Ovary (tissue), 9 donors: ENCODE results near the gene SLC44A1. TPM values are rescaled to one million over a fixed set of nuclear protein-coding genes. Genes with fewer than 3 reads are reported as not detected.

Source experiments
- DNase-seq, 5 donors: peaks; one replicate each; pipeline ENCODE4 v3.0.0-alpha.2; 2019 to 2020
- H3K27ac ChIP-seq, 2 donors: fragments of 200-600 bp; one replicate each; pipeline versions ENCODE4 v1.5.1 to v1.8.0; 2019 to 2022
- H3K27me3 ChIP-seq: fragments of 200-600 bp; one replicate; pipeline ENCODE4 v1.8.0; 2022
- H3K36me3 ChIP-seq: fragments of 200-600 bp; sonication (generic); one replicate; pipeline ENCODE4 v1.5.1; 2019
- H3K4me1 ChIP-seq: one replicate; pipeline ENCODE4 v1.8.1; 2013; ENCODE audit warnings: mild to moderate bottlenecking, moderate library complexity; ENCODE audit not compliant: insufficient read depth
- H3K4me3 ChIP-seq: fragments of 200-600 bp; sonication (generic); one replicate; pipeline ENCODE4 v1.5.1; 2017
- H3K9me3 ChIP-seq, 2 donors: fragments of 200-600 bp in 1 of 2; sonication (generic) in 1 of 2; one replicate each; pipeline versions ENCODE4 v1.5.1 to v1.8.1; 2013 to 2019; ENCODE audit warnings: mild to moderate bottlenecking in 1 of 2, moderate library complexity in 1 of 2
- CTCF ChIP-seq, 3 donors: fragments of 450-650 bp in 2 of 3; fragments of 200-600 bp in 1 of 3; IDR thresholded peaks; one replicate each; pipeline versions ENCODE4 v1.5.1 to v1.8.0; 2016 to 2022; ENCODE audit warnings: antibody characterized with exemption in 3 of 3, mild to moderate bottlenecking in 1 of 3
- EP300 ChIP-seq: sonication (generic); formaldehyde crosslinking; IDR thresholded peaks from one replicate; pipeline ENCODE4 v1.6.1; 2017; ENCODE audit warnings: antibody characterized with exemption
- POLR2A ChIP-seq: fragments of 450-650 bp; IDR thresholded peaks from one replicate; pipeline ENCODE4 v1.6.1; 2017; ENCODE audit warnings: antibody characterized with exemption, mild to moderate bottlenecking, moderate library complexity
- WGBS, 3 donors: extraction: QIAGEN DNeasy Blood & Tissue Kit in 1 of 3; methylation state at CpG; one replicate each; pipeline versions ENCODE4 v1.1.5 to v1.1.7; 2013 to 2017; 5-methylcytosine and 5-hydroxymethylcytosine counted together
- intact Hi-C, 4 donors: fragments of 100-400 bp; cut with DNase I; formaldehyde crosslinking; loops; one replicate each; pipeline versions ENCODE4 v1.11.0 to v1.15.1; 2022 to 2023
- polyA plus RNA-seq, 2 donors: library from polyadenylated mRNA; stranded (reverse); fragments of 200-250 nt in 1 of 2; fragments of 350-450 nt in 1 of 2; fragmentation: Illumina TruSeq in 1 of 2; extraction: RNeasy Lipid Tissue Mini Kit (QIAGEN cat#74804) in 1 of 2; gene quantifications; one replicate each; pipeline ENCODE4 v1.2.3, GENCODE V29; 2013 to 2014
- total RNA-seq, 7 donors: library from RNA; depleted of rRNA in 2 of 7; stranded (reverse); fragments of >200 nt in 2 of 7; fragmentation: NEBNext Ultra II Directional in 3 of 7; extraction: Animal tissue kit (Norgen Biotek cat#: 25700) in 3 of 7; gene quantifications; one replicate each; pipeline versions ENCODE4 v1.1.0 to v1.2.4, GENCODE V29; 2016 to 2023
- donor health status: DM: no; HTN: no; CAD: no; lungs with moderate emphysema.
- donor health status: DM: no; HTN: no; CAD: no.
- donor health status: Bipolar disorder and iron deficiency.
- donor health status: DM: yes; HTN: yes; CAD: no.
- donor health status: DM: no; HTN: no; CAD: no.
- donor health status: DM: yes; HTN: yes; CAD: no.

The SLC44A1 gene
- total and polyA plus RNA-seq, 9 donors = 8.8 to 34.7 (median 28.5) TPM

GRCh38 chr9:105399117-105399516 is 154.7 kb downstream of the SLC44A1 start:
- no peaks in the 10 kb centered on the region for H3K36me3 ChIP-seq
- no peaks in the 10 kb centered on the region for H3K9me3 ChIP-seq
- TF ChIP-seq CTCF (IDR thresholded peaks at IDR 0.05) = no peak
- no peak for TF ChIP-seq POLR2A
- no peak for TF ChIP-seq EP300
- no peak for DNase-seq
- H3K27ac ChIP-seq = no peak overlapping the region
- intact Hi-C loops = no loop called here
- 74 to 83% (median 80%) methylated on average over 2 of the region's 2 CpGs for WGBS, 3 donors
- H3K4me1 ChIP-seq = no peaks in the 10 kb centered on the region
- H3K27me3 ChIP-seq = no peaks in the 10 kb centered on the region
- H3K4me3 ChIP-seq = no peak overlapping the region

- WGBS, 3 donors = 30 to 34% (median 34%) methylated on average over 3 of the region's 3 CpGs
- intact Hi-C loops = loop anchor here in 1 of 4 donors (10.0 kb wide), 1 partner anchor 607 kb away; no protein-coding TSS in a partner anchor
- H3K27me3 ChIP-seq = no peaks in the 10 kb centered on the region
- H3K4me3 ChIP-seq = no peak overlapping the region
- no peaks in the 10 kb centered on the region for H3K9me3 ChIP-seq
- no peak overlapping the region for H3K27ac ChIP-seq
- DNase-seq = no peak
- no peak for TF ChIP-seq EP300
- no peak for TF ChIP-seq POLR2A
- no peak for TF ChIP-seq CTCF (IDR thresholded peaks at IDR 0.05)
- H3K4me1 ChIP-seq = no peaks in the 10 kb centered on the region
- no peaks in the 10 kb centered on the region for H3K36me3 ChIP-seq
Observed at GRCh38 chr9:105401651-105402050, 157.2 kb downstream of the SLC44A1 start.

GRCh38 chr9:105403552-105404248 is 159.2 kb downstream of the SLC44A1 start:
- intact Hi-C loops = loop anchor here in 1 of 4 donors (10.0 kb wide), 1 partner anchor 609 kb away; no protein-coding TSS in a partner anchor
- Histone ChIP-seq H3K9me3 (no peaks in the 10 kb centered on the region), H3K4me1 (no peaks in the 10 kb centered on the region), H3K27me3 (no peaks in the 10 kb centered on the region), H3K27ac (no peak overlapping the region), H3K36me3 (no peaks in the 10 kb centered on the region), H3K4me3 (no peak overlapping the region)
- WGBS, 3 donors = 84 to 90% (median 88%) methylated on average over 6 of the region's 6 CpGs
- no peak for TF ChIP-seq CTCF (IDR thresholded peaks at IDR 0.05)
- no peak for TF ChIP-seq EP300
- no peak for TF ChIP-seq POLR2A
- DNase-seq = no peak

GRCh38 chr9:105405514-105406131 is 161.2 kb downstream of the SLC44A1 start:
- Histone ChIP-seq H3K9me3 (no peaks in the 10 kb centered on the region), H3K27ac (no peak overlapping the region), H3K4me3 (no peak overlapping the region), H3K36me3 (no peaks in the 10 kb centered on the region), H3K4me1 (no peaks in the 10 kb centered on the region), H3K27me3 (no peaks in the 10 kb centered on the region)
- WGBS, 3 donors = 31 to 44% (median 32%) methylated on average over 6 of the region's 6 CpGs
- TF ChIP-seq POLR2A = no peak
- no peak for TF ChIP-seq EP300
- TF ChIP-seq CTCF (IDR thresholded peaks at IDR 0.05) = no peak
- intact Hi-C loops = loop anchor here in 1 of 4 donors (10.0 kb wide), 1 partner anchor 611 kb away; no protein-coding TSS in a partner anchor
- DNase-seq = no peak
